GM12865 (cell line): ENCODE results near the gene KLHL14.

Source experiments
- DNase-seq: peaks from one replicate; pipeline ENCODE4 v3.0.0; 2010; ENCODE audit warnings: low read depth
- H3K4me3 ChIP-seq: 2 replicates; pipeline ENCODE4 v1.5.1; 2011; ENCODE audit warnings: mild to moderate bottlenecking, low read depth, low read length, control low read depth
- TF ChIP-seq, protein P1 (sequence below): IDR thresholded peaks from 2 replicates; pipeline ENCODE4 v1.5.1; 2011; ENCODE audit warnings: low read length, control low read depth, low read depth, inconsistent platforms; ENCODE audit not compliant: insufficient read depth; ENCODE audit errors: missing control alignments

The KLHL14 gene

DNA sequence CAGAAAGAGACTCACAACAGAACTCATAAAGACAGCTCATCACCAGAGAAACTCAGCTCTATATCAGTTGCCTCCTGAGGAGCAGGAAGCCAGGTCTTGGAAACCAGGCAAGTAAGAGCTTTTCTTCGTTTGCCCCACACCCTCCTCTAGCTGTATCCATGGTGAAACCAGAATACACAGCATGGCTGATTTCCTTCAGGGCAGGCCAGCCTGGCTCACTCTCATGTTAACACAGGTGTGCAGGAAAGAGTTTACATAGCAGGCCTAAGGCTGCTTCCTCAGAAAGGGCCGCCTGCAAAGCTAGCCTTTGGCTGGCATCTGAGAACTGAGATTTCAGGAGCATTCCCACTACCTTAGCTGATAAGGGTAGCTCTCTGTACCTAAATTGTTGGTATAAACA, 65.7 kb downstream of the KLHL14 start:
- no peak overlapping the region for H3K4me3 ChIP-seq
- DNase-seq = no peak
- TF ChIP-seq, protein P1, sequence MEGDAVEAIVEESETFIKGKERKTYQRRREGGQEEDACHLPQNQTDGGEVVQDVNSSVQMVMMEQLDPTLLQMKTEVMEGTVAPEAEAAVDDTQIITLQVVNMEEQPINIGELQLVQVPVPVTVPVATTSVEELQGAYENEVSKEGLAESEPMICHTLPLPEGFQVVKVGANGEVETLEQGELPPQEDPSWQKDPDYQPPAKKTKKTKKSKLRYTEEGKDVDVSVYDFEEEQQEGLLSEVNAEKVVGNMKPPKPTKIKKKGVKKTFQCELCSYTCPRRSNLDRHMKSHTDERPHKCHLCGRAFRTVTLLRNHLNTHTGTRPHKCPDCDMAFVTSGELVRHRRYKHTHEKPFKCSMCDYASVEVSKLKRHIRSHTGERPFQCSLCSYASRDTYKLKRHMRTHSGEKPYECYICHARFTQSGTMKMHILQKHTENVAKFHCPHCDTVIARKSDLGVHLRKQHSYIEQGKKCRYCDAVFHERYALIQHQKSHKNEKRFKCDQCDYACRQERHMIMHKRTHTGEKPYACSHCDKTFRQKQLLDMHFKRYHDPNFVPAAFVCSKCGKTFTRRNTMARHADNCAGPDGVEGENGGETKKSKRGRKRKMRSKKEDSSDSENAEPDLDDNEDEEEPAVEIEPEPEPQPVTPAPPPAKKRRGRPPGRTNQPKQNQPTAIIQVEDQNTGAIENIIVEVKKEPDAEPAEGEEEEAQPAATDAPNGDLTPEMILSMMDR = no peak

DNA sequence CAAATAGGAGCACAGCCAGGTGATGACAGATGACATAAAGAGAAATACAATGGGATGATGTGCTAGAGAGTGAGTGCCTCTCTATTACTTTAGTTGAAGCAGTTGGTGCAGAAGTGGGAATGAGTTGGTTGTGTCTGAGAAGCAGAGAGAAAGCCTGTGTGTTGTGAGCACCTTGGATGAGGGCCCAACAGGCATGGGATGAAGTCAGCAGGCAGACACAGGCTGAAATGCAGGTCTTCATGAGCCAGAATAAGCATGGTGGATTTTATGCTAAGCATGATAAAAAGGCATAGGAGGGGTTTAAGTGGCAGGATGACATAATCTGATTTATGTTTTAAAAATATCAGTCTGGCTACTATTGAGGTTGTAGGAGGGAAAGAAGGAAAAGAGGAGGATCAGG, 71.5 kb downstream of the KLHL14 start:
- TF ChIP-seq, protein P1 = no peak
- DNase-seq = no peak
- H3K4me3 ChIP-seq = no peak overlapping the region

DNA sequence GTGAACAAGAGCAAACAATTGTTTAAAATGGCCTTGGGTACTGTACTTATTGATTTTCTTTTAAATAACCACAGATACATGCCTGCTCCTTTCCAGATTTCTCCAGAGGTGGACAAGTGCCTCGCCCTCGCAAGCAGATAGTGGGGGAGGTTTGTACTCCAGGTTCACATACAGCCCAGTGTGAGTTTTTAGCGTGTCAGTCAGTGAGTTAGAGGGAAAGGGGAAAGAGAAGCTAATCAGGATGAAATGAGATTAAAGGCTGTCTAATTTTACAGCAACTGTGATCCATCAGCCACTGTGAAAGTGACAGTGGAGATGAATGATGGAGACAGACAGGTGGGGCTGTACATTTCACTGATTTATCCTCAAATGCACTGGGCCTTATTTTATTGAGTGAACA, 74.7 kb downstream of the KLHL14 start:
- no peak for DNase-seq

DNA sequence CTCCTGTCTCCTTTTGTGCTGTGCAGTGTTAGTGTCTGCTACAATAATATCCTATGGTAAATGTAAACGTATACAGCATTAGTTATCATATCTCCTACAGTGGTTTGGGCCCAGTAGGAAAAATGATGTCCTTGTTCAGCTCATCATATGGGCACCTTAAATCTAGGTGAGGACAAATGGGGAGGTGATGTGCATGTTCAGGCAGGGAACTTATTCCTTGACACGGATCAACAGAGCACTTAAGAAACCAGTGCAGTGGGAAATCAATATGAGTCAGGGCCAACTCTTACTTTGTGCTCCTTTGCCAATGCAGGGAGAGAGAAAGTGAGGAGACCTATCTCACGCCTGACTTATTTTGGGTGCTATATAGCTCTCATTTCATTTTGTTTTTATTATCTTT, 76.4 kb downstream of the KLHL14 start:
- TF ChIP-seq, protein P1 = no peak
- no peak overlapping the region for H3K4me3 ChIP-seq
- DNase-seq = no peak

More for the DNA sequence above, 74.7 kb downstream of the KLHL14 start:
- H3K4me3 ChIP-seq = no peak overlapping the region
- TF ChIP-seq, protein P1 = no peak

DNA sequence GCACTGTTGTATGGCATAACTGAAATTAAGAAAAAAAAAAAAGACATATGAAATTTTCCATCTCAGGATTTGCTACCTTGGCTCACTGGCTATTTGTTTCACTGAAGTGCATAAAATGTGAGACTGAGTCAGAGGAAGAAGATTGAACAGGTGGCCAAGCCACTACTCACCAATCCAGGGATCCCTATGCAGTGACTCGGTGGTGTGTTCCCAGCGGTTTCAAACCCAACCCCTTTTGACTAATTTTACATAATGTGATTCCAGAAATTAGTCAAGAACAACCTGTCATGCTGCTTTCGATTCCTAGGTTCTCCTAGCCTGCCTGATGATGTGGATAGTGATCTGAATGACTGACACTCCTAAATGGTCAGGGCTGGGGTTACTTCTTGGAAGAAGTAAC, 77.3 kb downstream of the KLHL14 start:
- no peak overlapping the region for H3K4me3 ChIP-seq
- TF ChIP-seq, protein P1 = no peak
- peak; percentile 4 for DNase-seq

DNA sequence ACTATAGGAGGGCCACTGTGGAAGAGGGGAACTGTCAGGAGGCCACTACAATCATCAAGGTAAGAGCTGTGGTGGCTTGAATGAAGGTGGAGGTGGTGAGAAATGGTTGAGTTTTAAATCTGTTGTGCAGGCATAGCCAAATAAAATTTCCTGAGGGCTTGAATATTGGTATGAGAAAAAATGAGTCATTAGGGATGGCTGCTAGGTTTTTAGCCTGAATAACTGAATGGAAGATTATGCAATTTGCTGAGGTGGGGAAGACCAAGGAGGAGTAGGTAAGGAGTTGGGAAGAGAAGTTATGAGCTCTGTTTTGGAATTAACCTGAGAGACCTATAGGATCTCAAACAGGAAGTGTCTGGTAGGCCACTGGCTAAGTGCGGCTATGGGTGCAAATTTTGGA, 84.0 kb downstream of the KLHL14 start:
- DNase-seq = no peak
- TF ChIP-seq, protein P1 = no peak
- no peak overlapping the region for H3K4me3 ChIP-seq

DNA sequence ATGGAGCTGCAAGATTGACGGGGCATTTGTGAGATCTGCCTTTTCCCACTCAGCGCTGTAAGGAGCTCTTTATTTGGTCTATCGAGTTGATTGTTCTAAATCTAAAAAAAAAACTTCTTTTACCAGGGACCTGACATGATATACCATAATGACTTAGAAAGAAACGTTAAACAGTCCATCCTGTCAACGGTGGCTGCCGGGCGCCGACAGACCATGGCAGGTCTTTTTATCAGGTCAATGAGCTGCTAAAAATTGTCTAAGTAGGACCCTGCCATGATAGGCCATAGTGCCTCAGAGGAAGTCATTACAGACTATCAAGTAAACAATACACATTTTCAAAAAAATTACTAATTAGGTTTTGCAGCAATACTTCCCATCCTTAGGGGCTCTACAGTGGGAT, 87.9 kb downstream of the KLHL14 start:
- TF ChIP-seq, protein P1 = no peak
- DNase-seq = no peak
- H3K4me3 ChIP-seq = no peak overlapping the region
